Measurements from ENCODE around the gene TSTD1.

DNA sequence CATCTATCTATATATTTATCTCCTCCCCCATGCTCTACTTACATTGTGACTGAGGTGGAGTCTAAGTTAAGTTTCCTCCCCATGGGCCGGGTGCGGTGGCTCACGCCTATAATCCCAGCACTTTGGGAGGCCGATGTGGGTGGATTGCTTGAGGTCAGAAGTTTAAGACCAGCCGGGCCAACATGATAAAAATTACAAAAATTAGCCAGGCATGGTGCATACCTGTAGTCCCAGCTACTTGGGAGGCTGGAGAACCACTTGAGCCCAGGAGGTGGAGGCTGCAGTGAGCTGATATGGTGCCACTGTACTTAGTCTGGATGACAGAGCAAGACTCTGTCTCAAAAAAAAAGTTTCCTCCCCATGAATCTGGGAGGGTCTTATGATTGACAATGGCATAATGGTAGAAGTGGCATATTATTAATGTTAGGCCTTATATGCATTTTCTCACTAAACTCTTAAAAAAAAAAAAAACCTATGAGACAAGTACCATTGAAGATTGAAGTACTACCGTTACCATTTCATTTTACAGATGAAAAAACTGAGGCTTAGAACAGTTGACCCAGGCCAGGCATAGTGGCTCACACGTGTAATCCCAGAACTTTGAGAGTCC lies 29.1 kb downstream of the TSTD1 start:
- TF ChIP-seq, protein P1, sequence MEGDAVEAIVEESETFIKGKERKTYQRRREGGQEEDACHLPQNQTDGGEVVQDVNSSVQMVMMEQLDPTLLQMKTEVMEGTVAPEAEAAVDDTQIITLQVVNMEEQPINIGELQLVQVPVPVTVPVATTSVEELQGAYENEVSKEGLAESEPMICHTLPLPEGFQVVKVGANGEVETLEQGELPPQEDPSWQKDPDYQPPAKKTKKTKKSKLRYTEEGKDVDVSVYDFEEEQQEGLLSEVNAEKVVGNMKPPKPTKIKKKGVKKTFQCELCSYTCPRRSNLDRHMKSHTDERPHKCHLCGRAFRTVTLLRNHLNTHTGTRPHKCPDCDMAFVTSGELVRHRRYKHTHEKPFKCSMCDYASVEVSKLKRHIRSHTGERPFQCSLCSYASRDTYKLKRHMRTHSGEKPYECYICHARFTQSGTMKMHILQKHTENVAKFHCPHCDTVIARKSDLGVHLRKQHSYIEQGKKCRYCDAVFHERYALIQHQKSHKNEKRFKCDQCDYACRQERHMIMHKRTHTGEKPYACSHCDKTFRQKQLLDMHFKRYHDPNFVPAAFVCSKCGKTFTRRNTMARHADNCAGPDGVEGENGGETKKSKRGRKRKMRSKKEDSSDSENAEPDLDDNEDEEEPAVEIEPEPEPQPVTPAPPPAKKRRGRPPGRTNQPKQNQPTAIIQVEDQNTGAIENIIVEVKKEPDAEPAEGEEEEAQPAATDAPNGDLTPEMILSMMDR (IDR thresholded peaks at IDR 0.05): no peak
- TF ChIP-seq POLR2A (IDR thresholded peaks at IDR 0.05): no peak
